ENCODE measurements around the gene IL33. TPM values are rescaled to one million over a fixed set of nuclear protein-coding genes. Genes with fewer than 3 reads are reported as not detected.

The IL33 gene
- total RNA-seq, 1 experiment from 2014 or later: 0.07 TPM

DNA sequence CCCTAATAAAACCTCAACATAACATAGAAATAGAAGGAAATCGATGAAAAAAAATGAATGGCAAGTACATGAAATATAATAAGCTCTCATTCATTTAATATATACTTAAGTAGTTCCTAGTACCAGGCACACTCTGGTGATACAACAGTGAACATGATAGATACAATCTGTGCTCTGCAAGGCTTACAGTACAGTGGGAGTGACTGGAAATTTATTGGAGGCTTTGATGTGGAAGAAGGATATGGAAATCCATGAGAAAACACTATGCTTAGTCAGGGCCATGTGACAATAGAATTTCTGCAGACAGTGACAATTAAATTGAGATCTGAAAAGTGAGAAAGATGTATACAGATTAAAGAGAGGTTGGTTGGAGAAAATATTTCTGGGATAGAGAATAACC, 32.0 kb upstream of the IL33 start (continued):
- TF ChIP-seq FOXP4 (CRISPR knock-in tag; IDR thresholded peaks at IDR 0.05): no peak
- TF ChIP-seq NFATC4 (CRISPR knock-in tag; IDR thresholded peaks at IDR 0.05): no peak
- no peak for TF ChIP-seq TP53 (CRISPR knock-in tag; IDR thresholded peaks at IDR 0.05)
- TF ChIP-seq SP1 (CRISPR knock-in tag; conservative IDR thresholded peaks at IDR 0.05): no peak
- no peak for TF ChIP-seq ZNF396 (CRISPR knock-in tag; IDR thresholded peaks at IDR 0.05; ENCODE audit: borderline replicate concordance)
- TF ChIP-seq CREM (CRISPR knock-in tag; IDR thresholded peaks at IDR 0.05): no peak
- no peak for TF ChIP-seq SOX15 (CRISPR knock-in tag; IDR thresholded peaks at IDR 0.05)

GRCh38 chr9:6184749-6185645, 30.6 kb upstream of the IL33 start:
- H3K4me3 Mint-ChIP-seq: no peak overlapping the region
- H3K4me1 Mint-ChIP-seq: peaks cover 26% of the 10 kb centered on the region
- peaks cover 2% of the 10 kb centered on the region; the same call in 1 of the 2 replicates for H3K27me3 Mint-ChIP-seq (ENCODE audit: low read depth)
- DNase-seq (ENCODE audit: low spot score) (no peak), ATAC-seq (no peak)
- H3K9me3 Mint-ChIP-seq: peaks cover 27% of the 10 kb centered on the region
- H3K27ac Mint-ChIP-seq: no peak overlapping the region
- TF ChIP-seq CREM (CRISPR knock-in tag; IDR thresholded peaks at IDR 0.05) (no peak), NR2C2 (CRISPR knock-in tag; IDR thresholded peaks at IDR 0.05) (no peak), ATF3 (CRISPR knock-in tag; conservative IDR thresholded peaks at IDR 0.05) (no peak), RELA (CRISPR knock-in tag; IDR thresholded peaks at IDR 0.05; ENCODE audit: borderline replicate concordance) (no peak), NR3C1 (CRISPR knock-in tag; conservative IDR thresholded peaks at IDR 0.05; ENCODE audit: low read depth) (no peak), SP1 (CRISPR knock-in tag; conservative IDR thresholded peaks at IDR 0.05) (no peak), TP53 (CRISPR knock-in tag; IDR thresholded peaks at IDR 0.05) (no peak), PREB (CRISPR knock-in tag; IDR thresholded peaks at IDR 0.05; ENCODE audit: borderline replicate concordance) (no peak), ZNF281 (CRISPR knock-in tag; IDR thresholded peaks at IDR 0.05) (no peak), NFATC4 (CRISPR knock-in tag; IDR thresholded peaks at IDR 0.05) (no peak), MAX (CRISPR knock-in tag; IDR thresholded peaks at IDR 0.05) (no peak), ZNF317 (CRISPR knock-in tag; IDR thresholded peaks at IDR 0.05; ENCODE audit: borderline replicate concordance, low read depth) (no peak), JAZF1 (CRISPR knock-in tag; IDR thresholded peaks at IDR 0.05) (no peak), ATF2 (CRISPR knock-in tag; IDR thresholded peaks at IDR 0.05; ENCODE audit: borderline replicate concordance, low read depth) (no peak), TEAD1 (CRISPR knock-in tag; IDR thresholded peaks at IDR 0.05) (no peak)
- TF ChIP-seq, protein P1, sequence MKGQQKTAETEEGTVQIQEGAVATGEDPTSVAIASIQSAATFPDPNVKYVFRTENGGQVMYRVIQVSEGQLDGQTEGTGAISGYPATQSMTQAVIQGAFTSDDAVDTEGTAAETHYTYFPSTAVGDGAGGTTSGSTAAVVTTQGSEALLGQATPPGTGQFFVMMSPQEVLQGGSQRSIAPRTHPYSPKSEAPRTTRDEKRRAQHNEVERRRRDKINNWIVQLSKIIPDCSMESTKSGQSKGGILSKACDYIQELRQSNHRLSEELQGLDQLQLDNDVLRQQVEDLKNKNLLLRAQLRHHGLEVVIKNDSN (CRISPR knock-in tag; IDR thresholded peaks at IDR 0.05): no peak
- TF ChIP-seq, protein P2, sequence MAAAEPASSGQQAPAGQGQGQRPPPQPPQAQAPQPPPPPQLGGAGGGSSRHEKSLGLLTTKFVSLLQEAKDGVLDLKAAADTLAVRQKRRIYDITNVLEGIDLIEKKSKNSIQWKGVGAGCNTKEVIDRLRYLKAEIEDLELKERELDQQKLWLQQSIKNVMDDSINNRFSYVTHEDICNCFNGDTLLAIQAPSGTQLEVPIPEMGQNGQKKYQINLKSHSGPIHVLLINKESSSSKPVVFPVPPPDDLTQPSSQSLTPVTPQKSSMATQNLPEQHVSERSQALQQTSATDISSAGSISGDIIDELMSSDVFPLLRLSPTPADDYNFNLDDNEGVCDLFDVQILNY (CRISPR knock-in tag; IDR thresholded peaks at IDR 0.05): no peak
- CTCF ChIA-PET: interaction anchor here (1.5 to 1.7 kb wide), 2 partner anchors 10 to 121 kb away, joined by 7 to 9 read pairs; no protein-coding TSS in a partner anchor
- H3K36me3 Mint-ChIP-seq: peaks cover 17% of the 10 kb centered on the region
- POLR2A ChIA-PET: no interaction called here

Measured in WTC11 (cell line).